PC-9 (cell line): Measurements from ENCODE around the gene SPPL3. TPM values are rescaled to one million over a fixed set of nuclear protein-coding genes. Genes with fewer than 3 reads are reported as not detected.

ENCODE experiments used
- BruUV-seq: library from RNA; stranded (reverse); fragments of 400-500 nt; replicated peaks from 2 replicates; lab custom pipeline; 2021; lab: Mats Ljungman, UMichigan
- CTCF ChIA-PET: fragments of 300-600 bp; sonication (Branson Sonifier 250); formaldehyde crosslinking; loops from one replicate; lab custom pipeline; 2022; ENCODE audit warnings: antibody characterized with exemption; lab: Charles Lee
- POLR2A ChIA-PET: fragments of 300-600 bp; sonication (Branson Sonifier 250); formaldehyde crosslinking; loops from one replicate; lab custom pipeline; 2022; ENCODE audit warnings: antibody characterized with exemption; ENCODE audit not compliant: unreplicated experiment; lab: Charles Lee
- DNase-seq, 2 experiments: peaks; one replicate each; pipeline versions ENCODE4 v3.0.0 to v3.0.0-alpha.2; 2015 to 2022; ENCODE audit warnings: mixed read lengths in 1 of 2
- H2AFZ ChIP-seq: fragments of 200-600 bp; sonication (generic); 2 replicates; pipeline ENCODE4 v1.8.1; 2017; ENCODE audit warnings: antibody characterized with exemption
- H3F3A ChIP-seq: fragments of 200-600 bp; sonication (generic); 2 replicates; pipeline ENCODE4 v1.8.1; 2017; ENCODE audit warnings: antibody characterized with exemption, mild to moderate bottlenecking, low read depth; ENCODE audit not compliant: insufficient read depth
- H3K27ac ChIP-seq: fragments of 200-600 bp; sonication (generic); 2 replicates; pipeline ENCODE4 v1.6.1; 2016; ENCODE audit warnings: mixed run types
- H3K27me3 ChIP-seq: fragments of 200-600 bp; sonication (generic); 2 replicates; pipeline ENCODE4 v1.6.1; 2016; ENCODE audit warnings: low read depth, mixed run types; ENCODE audit not compliant: insufficient read depth
- H3K36me3 ChIP-seq: fragments of 200-600 bp; sonication (generic); 2 replicates; pipeline ENCODE4 v1.6.1; 2016; ENCODE audit warnings: low read depth, mixed run types
- H3K4me1 ChIP-seq: fragments of 200-600 bp; sonication (generic); replicated peaks from 2 replicates; pipeline ENCODE4 v1.6.1; 2016; ENCODE audit warnings: mixed run types; ENCODE audit not compliant: insufficient read depth
- H3K4me2 ChIP-seq: fragments of 200-600 bp; sonication (generic); 2 replicates; pipeline ENCODE4 v1.6.1; 2017; ENCODE audit warnings: mixed run types
- H3K4me3 ChIP-seq: fragments of 200-600 bp; sonication (generic); 2 replicates; pipeline ENCODE4 v1.6.1; 2016; ENCODE audit warnings: mixed run types
- H3K79me2 ChIP-seq: fragments of 200-600 bp; sonication (generic); 2 replicates; pipeline ENCODE4 v1.6.1; 2017; ENCODE audit warnings: low read depth, mixed run types
- H3K9me2 ChIP-seq: fragments of 200-600 bp; sonication (generic); 2 replicates; pipeline ENCODE4 v1.8.1; 2017; ENCODE audit warnings: mild to moderate bottlenecking; ENCODE audit not compliant: insufficient read depth
- H3K9me3 ChIP-seq: fragments of 200-600 bp; sonication (generic); 2 replicates; pipeline ENCODE4 v1.8.1; 2016; ENCODE audit warnings: low read depth; ENCODE audit not compliant: insufficient read depth
- H4K20me1 ChIP-seq: fragments of 200-600 bp; sonication (generic); 2 replicates; pipeline ENCODE4 v1.8.1; 2017; ENCODE audit not compliant: insufficient read depth
- CTCF ChIP-seq: fragments of 200-600 bp; sonication (generic); conservative IDR thresholded peaks from 2 replicates; pipeline ENCODE4 v1.6.1; 2017; ENCODE audit warnings: mixed run types, antibody characterized with exemption, mild to moderate bottlenecking, moderate library complexity
- EZH2 ChIP-seq: fragments of 200-600 bp; sonication (generic); IDR thresholded peaks from 2 replicates; pipeline ENCODE4 v1.8.0; 2017; ENCODE audit warnings: antibody characterized with exemption, low read depth
- intact Hi-C: fragments of 100-400 bp; cut with micrococcal nuclease; formaldehyde crosslinking; loops from one replicate; pipeline ENCODE4 v1.10.0; 2022; ENCODE audit not compliant: unreplicated experiment
- total RNA-seq: library from RNA; stranded (reverse); gene quantifications from 2 replicates; pipeline ENCODE4 v1.2.3, GENCODE V29; 2021

The SPPL3 gene
- total RNA-seq, 1 experiment from 2014 or later: 44.7 TPM

- Histone ChIP-seq H4K20me1 (no peaks in the 10 kb centered on the region), H3K9me3 (no peaks in the 10 kb centered on the region), H3K4me2 (no peak overlapping the region), H3K79me2 (no peaks in the 10 kb centered on the region), H3K27me3 (no peaks in the 10 kb centered on the region), H3F3A (no peaks in the 10 kb centered on the region), H2AFZ (no peak overlapping the region), H3K36me3 (no peaks in the 10 kb centered on the region), H3K4me1 (no peaks in the 10 kb centered on the region), H3K9me2 (no peaks in the 10 kb centered on the region), H3K4me3 (no peak overlapping the region), H3K27ac (no peak overlapping the region)
- intact Hi-C loops: loop anchor here (5.0 kb wide), 1 partner anchor 37 kb away; no protein-coding TSS in a partner anchor
- DNase-seq: peak in 1 of 2 experiments; percentile 49
- ChIA-PET POLR2A (no interaction called here), CTCF (interaction anchor here (0.7 kb wide), 1 partner anchor 103 kb away, joined by 5 read pairs; no protein-coding TSS in a partner anchor)
- TF ChIP-seq CTCF (peak; percentile 87), EZH2 (no peak)
- no TSS peak for BruUV-seq
Observed at GRCh38 chr12:120944645-120945217, 40.6 kb upstream of the SPPL3 start.

- H3K4me1 ChIP-seq: no peaks in the 10 kb centered on the region
- H4K20me1 ChIP-seq: no peaks in the 10 kb centered on the region
- ChIA-PET CTCF (interaction anchor here (0.7 to 0.9 kb wide), 4 partner anchors 17 to 324 kb away, joined by 4 to 12 read pairs (median 8); no protein-coding TSS in a partner anchor), POLR2A (interaction anchor here (0.6 to 0.7 kb wide), 3 partner anchors 266 to 1405 kb away, joined by 4 to 7 read pairs (median 4); no protein-coding TSS in a partner anchor)
- H3K9me2 ChIP-seq: no peaks in the 10 kb centered on the region
- H3K27me3 ChIP-seq: no peaks in the 10 kb centered on the region
- no peaks in the 10 kb centered on the region for H3K79me2 ChIP-seq
- no peak overlapping the region for H2AFZ ChIP-seq
- no peaks in the 10 kb centered on the region for H3F3A ChIP-seq
- no peaks in the 10 kb centered on the region for H3K9me3 ChIP-seq
- H3K36me3 ChIP-seq: no peaks in the 10 kb centered on the region
- H3K4me2 ChIP-seq: no peak overlapping the region
- TF ChIP-seq CTCF (no peak), EZH2 (no peak)
- DNase-seq: no peak
- H3K27ac ChIP-seq: no peak overlapping the region
- no peak overlapping the region for H3K4me3 ChIP-seq
- intact Hi-C loops: loop anchor here (5.0 kb wide), 1 partner anchor 36 kb away; no protein-coding TSS in a partner anchor
- BruUV-seq: no TSS peak
Observed at GRCh38 chr12:120943482-120943881, 39.3 kb upstream of the SPPL3 start.

GRCh38 chr12:120941846-120942405 lies 37.8 kb upstream of the SPPL3 start:
- Histone ChIP-seq H3K27me3 (no peaks in the 10 kb centered on the region), H3F3A (no peaks in the 10 kb centered on the region), H4K20me1 (no peaks in the 10 kb centered on the region), H3K79me2 (no peaks in the 10 kb centered on the region), H3K4me2 (no peak overlapping the region), H2AFZ (no peak overlapping the region), H3K9me3 (no peaks in the 10 kb centered on the region), H3K4me1 (no peaks in the 10 kb centered on the region), H3K27ac (no peak overlapping the region), H3K36me3 (no peaks in the 10 kb centered on the region), H3K4me3 (no peak overlapping the region), H3K9me2 (no peaks in the 10 kb centered on the region)
- ChIA-PET POLR2A (no interaction called here), CTCF (no interaction called here)
- no peak for DNase-seq
- intact Hi-C loops: loop anchor here (5.0 kb wide), 1 partner anchor 35 kb away; no protein-coding TSS in a partner anchor
- BruUV-seq: no TSS peak
- TF ChIP-seq CTCF (no peak), EZH2 (no peak)
